Colonic mucosa (tissue), 4 donors: ENCODE measurements around the gene FBN3. TPM values are rescaled to one million over a fixed set of nuclear protein-coding genes. Genes with fewer than 3 reads are reported as not detected.

Experiments used
- DNase-seq: peaks from one replicate; pipeline ENCODE4 v3.0.0-alpha.2; 2020
- H3K27ac ChIP-seq: fragments of 200-600 bp; one replicate; pipeline ENCODE4 v1.8.0; 2021
- H3K27me3 ChIP-seq: fragments of 200-600 bp; one replicate; pipeline ENCODE4 v1.8.0; 2021
- H3K36me3 ChIP-seq: fragments of 200-600 bp; one replicate; pipeline ENCODE4 v1.8.0; 2021
- H3K4me1 ChIP-seq: fragments of 200-600 bp; one replicate; pipeline ENCODE4 v1.8.0; 2021; ENCODE audit warnings: mild to moderate bottlenecking
- H3K4me3 ChIP-seq: fragments of 200-600 bp; one replicate; pipeline ENCODE4 v1.8.0; 2021
- H3K9ac ChIP-seq, 2 donors: one replicate each; pipeline ENCODE4 v1.7.0; 2013; ENCODE audit warnings: control low read depth in 2 of 2, low read depth in 2 of 2, low read length in 2 of 2
- H3K9me3 ChIP-seq: fragments of 200-600 bp; one replicate; pipeline ENCODE4 v1.8.0; 2021
- intact Hi-C: fragments of 100-400 bp; cut with DNase I; formaldehyde crosslinking; loops from one replicate; pipeline ENCODE4 v1.14.1; 2022
- total RNA-seq, 2 donors: library from RNA; stranded (reverse); fragmentation: NEBNext Ultra II Directional in 1 of 2; extraction: Animal tissue kit (Norgen Biotek cat#: 25700) in 1 of 2; gene quantifications; one replicate each; pipeline ENCODE4 v1.2.1, GENCODE V29; 2021
- TF ChIP-seq, protein P1 (sequence below): fragments of 200-600 bp; IDR thresholded peaks from one replicate; pipeline ENCODE4 v1.8.0; 2022; ENCODE audit warnings: antibody characterized with exemption, mild to moderate bottlenecking
- donor health status: healthy.
- donor health status: DM: no; HTN: no; CAD: no.
- donor health status: DM: no; HTN: no; CAD: no.

FBN3 gene
- total RNA-seq, 2 donors from 2014 or later: 0.05 TPM; not detected in 1

DNA sequence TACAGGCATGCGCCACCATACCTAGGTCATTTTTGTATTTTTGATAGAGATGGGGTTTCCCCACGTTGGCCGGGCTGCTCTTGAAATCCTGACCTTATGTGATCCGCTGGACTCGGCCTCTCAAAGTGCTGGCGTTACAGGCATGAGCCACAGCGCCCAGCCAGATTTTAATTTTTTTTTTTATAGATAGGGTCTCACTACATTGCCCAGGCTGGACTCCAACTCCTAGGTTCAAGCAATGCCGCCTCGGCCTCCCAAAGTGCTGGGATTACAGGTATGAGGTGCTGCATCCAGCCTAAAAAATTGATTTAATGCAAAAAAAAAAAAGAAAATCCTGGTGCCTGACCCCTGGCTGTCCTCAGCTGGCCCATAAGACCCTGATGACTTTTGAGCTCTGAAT is 34.9 kb upstream of the FBN3 start:
- no peak overlapping the region for H3K4me3 ChIP-seq
- no peak overlapping the region for H3K9ac ChIP-seq
- no peaks in the 10 kb centered on the region for H3K36me3 ChIP-seq
- H3K27ac ChIP-seq: no peak overlapping the region
- H3K9me3 ChIP-seq: no peaks in the 10 kb centered on the region
- TF ChIP-seq, protein P1, sequence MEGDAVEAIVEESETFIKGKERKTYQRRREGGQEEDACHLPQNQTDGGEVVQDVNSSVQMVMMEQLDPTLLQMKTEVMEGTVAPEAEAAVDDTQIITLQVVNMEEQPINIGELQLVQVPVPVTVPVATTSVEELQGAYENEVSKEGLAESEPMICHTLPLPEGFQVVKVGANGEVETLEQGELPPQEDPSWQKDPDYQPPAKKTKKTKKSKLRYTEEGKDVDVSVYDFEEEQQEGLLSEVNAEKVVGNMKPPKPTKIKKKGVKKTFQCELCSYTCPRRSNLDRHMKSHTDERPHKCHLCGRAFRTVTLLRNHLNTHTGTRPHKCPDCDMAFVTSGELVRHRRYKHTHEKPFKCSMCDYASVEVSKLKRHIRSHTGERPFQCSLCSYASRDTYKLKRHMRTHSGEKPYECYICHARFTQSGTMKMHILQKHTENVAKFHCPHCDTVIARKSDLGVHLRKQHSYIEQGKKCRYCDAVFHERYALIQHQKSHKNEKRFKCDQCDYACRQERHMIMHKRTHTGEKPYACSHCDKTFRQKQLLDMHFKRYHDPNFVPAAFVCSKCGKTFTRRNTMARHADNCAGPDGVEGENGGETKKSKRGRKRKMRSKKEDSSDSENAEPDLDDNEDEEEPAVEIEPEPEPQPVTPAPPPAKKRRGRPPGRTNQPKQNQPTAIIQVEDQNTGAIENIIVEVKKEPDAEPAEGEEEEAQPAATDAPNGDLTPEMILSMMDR: no peak
- no peaks in the 10 kb centered on the region for H3K4me1 ChIP-seq
- DNase-seq: no peak
- intact Hi-C loops: no loop called here
- no peaks in the 10 kb centered on the region for H3K27me3 ChIP-seq

DNA sequence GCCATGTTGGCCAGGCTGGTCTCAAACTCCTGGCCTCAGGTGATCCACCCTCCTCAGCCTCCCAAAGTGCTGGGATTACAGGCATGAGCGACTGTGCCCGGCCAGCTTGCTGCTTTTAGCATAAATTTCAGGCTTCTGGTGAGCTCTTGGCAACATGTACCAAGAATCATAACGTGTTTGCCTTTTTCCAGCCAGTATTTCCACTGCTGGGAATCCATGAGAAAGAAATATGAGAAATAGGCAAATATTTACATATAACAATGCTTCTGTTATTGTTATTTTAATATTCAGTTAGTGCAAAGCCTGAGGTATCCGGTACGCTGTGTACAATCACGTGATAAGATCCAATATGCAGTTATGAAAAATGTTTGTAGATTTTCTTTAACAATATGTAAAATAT is 30.6 kb upstream of the FBN3 start:
- TF ChIP-seq, protein P1: no peak
- H3K27me3 ChIP-seq: no peaks in the 10 kb centered on the region
- no peak overlapping the region for H3K4me3 ChIP-seq
- no peak overlapping the region for H3K9ac ChIP-seq
- intact Hi-C loops: no loop called here
- no peaks in the 10 kb centered on the region for H3K9me3 ChIP-seq
- H3K27ac ChIP-seq: no peak overlapping the region
- DNase-seq: no peak
- H3K4me1 ChIP-seq: no peaks in the 10 kb centered on the region
- no peaks in the 10 kb centered on the region for H3K36me3 ChIP-seq

DNA sequence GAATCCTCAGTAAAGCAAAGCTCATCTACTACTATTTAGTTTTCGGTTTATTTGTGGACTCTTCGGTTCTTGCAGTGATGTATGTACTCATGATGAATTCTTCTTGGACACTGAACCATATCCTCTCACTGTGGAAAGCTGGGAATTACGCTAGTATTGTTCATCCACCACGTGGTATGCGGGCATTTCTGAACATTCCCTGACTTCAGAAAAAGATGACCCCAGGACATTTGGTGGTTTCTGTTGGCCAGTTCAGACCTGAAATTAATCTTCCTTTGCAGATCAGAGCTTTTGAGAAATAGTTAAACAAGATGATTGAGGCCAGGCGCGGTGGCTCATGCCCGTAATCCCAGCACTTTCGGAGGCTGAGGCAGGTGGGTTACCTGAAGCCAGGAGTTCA is 25.3 kb upstream of the FBN3 start:
- intact Hi-C loops: no loop called here
- Histone ChIP-seq H3K27me3 (no peaks in the 10 kb centered on the region), H3K9me3 (no peaks in the 10 kb centered on the region), H3K4me1 (no peaks in the 10 kb centered on the region), H3K36me3 (no peaks in the 10 kb centered on the region), H3K27ac (no peak overlapping the region), H3K4me3 (no peak overlapping the region), H3K9ac (no peak overlapping the region)
- TF ChIP-seq, protein P1: no peak
- DNase-seq: no peak

DNA sequence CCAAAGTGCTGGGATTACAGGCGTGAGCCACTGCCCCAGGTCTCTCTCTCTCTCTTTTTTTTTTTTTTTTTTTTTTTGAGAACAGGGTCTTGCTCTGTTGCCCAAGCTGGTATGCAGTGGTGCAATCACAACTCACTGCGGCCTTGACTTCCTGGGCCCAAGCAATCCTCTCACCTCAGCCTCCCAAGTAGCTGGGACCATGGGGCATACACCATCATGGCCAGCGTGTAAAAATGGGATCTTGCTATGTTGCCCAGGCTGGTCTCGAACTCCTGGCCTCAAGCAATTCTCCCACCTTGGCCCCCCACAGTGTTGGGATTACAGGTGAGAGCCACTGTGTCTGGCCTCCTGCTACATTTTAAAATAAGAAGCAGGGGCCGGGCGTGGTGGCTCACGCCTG is 19.1 kb upstream of the FBN3 start:
- no peaks in the 10 kb centered on the region for H3K27me3 ChIP-seq
- H3K4me1 ChIP-seq: no peaks in the 10 kb centered on the region
- no peaks in the 10 kb centered on the region for H3K36me3 ChIP-seq
- no peak overlapping the region for H3K4me3 ChIP-seq
- no peak overlapping the region for H3K9ac ChIP-seq
- no peak for DNase-seq
- no peak overlapping the region for H3K27ac ChIP-seq
- TF ChIP-seq, protein P1: no peak
- intact Hi-C loops: no loop called here
- H3K9me3 ChIP-seq: no peaks in the 10 kb centered on the region

DNA sequence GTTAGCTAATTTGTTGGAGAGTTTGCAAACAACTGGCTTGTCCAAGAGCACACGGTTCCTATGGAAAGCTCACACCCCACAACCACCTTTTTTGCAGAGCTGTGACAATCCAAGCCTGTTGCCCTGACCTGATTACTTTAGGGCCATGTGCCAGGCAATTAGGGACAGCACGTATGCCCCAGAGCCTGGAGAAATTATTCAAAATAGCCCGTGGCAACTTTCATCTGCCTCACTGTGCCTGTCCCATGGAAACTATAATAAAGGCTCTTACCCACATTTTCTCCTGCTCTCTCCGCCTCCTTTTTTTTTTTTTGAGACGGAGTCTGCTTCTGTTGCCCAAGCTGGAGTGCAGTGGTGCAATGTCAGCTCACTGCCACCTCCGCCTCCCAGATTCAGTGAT is 18.6 kb upstream of the FBN3 start:
- no peak overlapping the region for H3K9ac ChIP-seq
- intact Hi-C loops: no loop called here
- no peaks in the 10 kb centered on the region for H3K4me1 ChIP-seq
- TF ChIP-seq, protein P1: no peak
- H3K4me3 ChIP-seq: no peak overlapping the region
- no peaks in the 10 kb centered on the region for H3K9me3 ChIP-seq
- no peaks in the 10 kb centered on the region for H3K36me3 ChIP-seq
- no peaks in the 10 kb centered on the region for H3K27me3 ChIP-seq
- DNase-seq: no peak
- H3K27ac ChIP-seq: no peak overlapping the region

DNA sequence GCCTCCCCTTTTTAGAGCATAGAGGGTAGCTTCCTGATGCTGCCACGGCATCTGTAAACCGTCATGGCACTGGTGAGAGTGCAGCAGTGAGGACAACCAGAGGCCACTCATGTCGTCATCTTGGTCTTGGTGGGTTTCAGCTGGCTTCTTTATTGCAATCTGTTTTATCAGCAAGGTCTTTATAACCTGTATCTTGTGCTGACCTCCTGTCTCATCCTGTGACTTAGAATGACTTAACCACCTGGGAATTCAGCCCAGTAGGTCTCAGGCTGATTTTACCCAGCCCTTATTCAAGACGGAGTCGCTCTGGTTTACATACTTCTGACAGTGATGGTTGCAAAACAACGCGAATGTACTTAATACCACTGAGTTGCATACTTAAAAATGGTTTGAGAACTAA is 14.4 kb upstream of the FBN3 start:
- intact Hi-C loops: no loop called here
- Histone ChIP-seq H3K9me3 (no peaks in the 10 kb centered on the region), H3K36me3 (no peaks in the 10 kb centered on the region), H3K4me3 (no peak overlapping the region), H3K27me3 (no peaks in the 10 kb centered on the region), H3K4me1 (no peaks in the 10 kb centered on the region), H3K9ac (no peak overlapping the region), H3K27ac (no peak overlapping the region)
- DNase-seq: no peak
- TF ChIP-seq, protein P1: no peak
